ENCODE results near the gene UNC80. TPM values are rescaled to one million over a fixed set of nuclear protein-coding genes. Genes with fewer than 3 reads are reported as not detected.
A peak's percentile ranks its signal among the peaks of the same experiment; 100 is the strongest.

UNC80 gene
- total RNA-seq, 1 experiment from 2014 or later: not detected

- Histone ChIP-seq H4K20me1 (ENCODE audit: low read length) (no peaks in the 10 kb centered on the region), H3F3A (ENCODE audit: low read length, unreplicated experiment) (no peaks in the 10 kb centered on the region), H3K36me3 (ENCODE audit: low read depth, low read length) (no peaks in the 10 kb centered on the region), H3K79me2 (ENCODE audit: low read length) (no peaks in the 10 kb centered on the region), H3K9ac (ENCODE audit: low read length) (no peak overlapping the region), H3K4me2 (ENCODE audit: low read length) (no peak overlapping the region), H3K27ac (ENCODE audit: low read length) (no peak overlapping the region), H3K27me3 (ENCODE audit: low read length) (peaks cover 28% of the 10 kb centered on the region), H3K4me1 (ENCODE audit: insufficient read depth, low read length) (no peaks in the 10 kb centered on the region), H2AFZ (ENCODE audit: low read length) (no peak overlapping the region), H3K4me3 (ENCODE audit: low read length) (no peak overlapping the region), H3K9me2 (replicated peaks; ENCODE audit: low read length) (no peaks in the 10 kb centered on the region), H3K9me3 (ENCODE audit: low read length) (no peaks in the 10 kb centered on the region)
- intact Hi-C loops (cut with micrococcal nuclease): no loop called here
- BruUV-seq (replicated peaks): no TSS peak
- POLR2A ChIA-PET (ENCODE audit: unreplicated experiment): no interaction called here
- DNase-seq (no peak), ATAC-seq (no peak)
- CTCF ChIA-PET: no interaction called here
- TF ChIP-seq CTCF (conservative IDR thresholded peaks at IDR 0.05; ENCODE audit: low read depth, low read length): no peak
These were observed 1.7 kb downstream of the UNC80 start for GRCh38 chr2:209773377-209773776.

- Histone ChIP-seq H3K9ac (ENCODE audit: low read length) (no peak overlapping the region), H3F3A (ENCODE audit: low read length, unreplicated experiment) (no peaks in the 10 kb centered on the region), H3K79me2 (ENCODE audit: low read length) (no peaks in the 10 kb centered on the region), H3K9me3 (ENCODE audit: low read length) (no peaks in the 10 kb centered on the region), H3K27me3 (ENCODE audit: low read length) (no peaks in the 10 kb centered on the region), H3K9me2 (replicated peaks; ENCODE audit: low read length) (no peaks in the 10 kb centered on the region), H2AFZ (ENCODE audit: low read length) (no peak overlapping the region), H3K4me1 (ENCODE audit: insufficient read depth, low read length) (no peaks in the 10 kb centered on the region), H3K4me3 (ENCODE audit: low read length) (no peak overlapping the region), H3K27ac (ENCODE audit: low read length) (no peak overlapping the region), H3K36me3 (ENCODE audit: low read depth, low read length) (no peaks in the 10 kb centered on the region), H3K4me2 (ENCODE audit: low read length) (no peak overlapping the region), H4K20me1 (ENCODE audit: low read length) (no peaks in the 10 kb centered on the region)
- no peak for TF ChIP-seq CTCF (conservative IDR thresholded peaks at IDR 0.05; ENCODE audit: low read depth, low read length)
- no peak for TF ChIP-seq EZH2 (IDR thresholded peaks at IDR 0.05; ENCODE audit: low read length, unreplicated experiment)
- no peak for TF ChIP-seq EZH2phosphoT487 (IDR thresholded peaks at IDR 0.05; ENCODE audit: borderline replicate concordance, low read length)
- POLR2A ChIA-PET (ENCODE audit: unreplicated experiment): no interaction called here
- DNase-seq (no peak), ATAC-seq (no peak)
- CTCF ChIA-PET: no interaction called here
- intact Hi-C loops (cut with micrococcal nuclease): no loop called here
- BruUV-seq (replicated peaks): no TSS peak
These were observed 15.8 kb downstream of the UNC80 start for GRCh38 chr2:209787416-209787815.

GRCh38 chr2:209788925-209789324 is 17.3 kb downstream of the UNC80 start:
- Histone ChIP-seq H3K79me2 (ENCODE audit: low read length) (no peaks in the 10 kb centered on the region), H3K36me3 (ENCODE audit: low read depth, low read length) (no peaks in the 10 kb centered on the region), H3F3A (ENCODE audit: low read length, unreplicated experiment) (no peaks in the 10 kb centered on the region), H3K4me3 (ENCODE audit: low read length) (no peak overlapping the region), H3K27me3 (ENCODE audit: low read length) (no peaks in the 10 kb centered on the region), H2AFZ (ENCODE audit: low read length) (no peak overlapping the region), H4K20me1 (ENCODE audit: low read length) (no peaks in the 10 kb centered on the region), H3K9ac (ENCODE audit: low read length) (no peak overlapping the region), H3K9me2 (replicated peaks; ENCODE audit: low read length) (no peaks in the 10 kb centered on the region), H3K4me1 (ENCODE audit: insufficient read depth, low read length) (no peaks in the 10 kb centered on the region), H3K4me2 (ENCODE audit: low read length) (no peak overlapping the region), H3K27ac (ENCODE audit: low read length) (no peak overlapping the region), H3K9me3 (ENCODE audit: low read length) (no peaks in the 10 kb centered on the region)
- DNase-seq (no peak), ATAC-seq (peak; percentile 58)
- ChIA-PET POLR2A (ENCODE audit: unreplicated experiment) (no interaction called here), CTCF (no interaction called here)
- no TSS peak for BruUV-seq (replicated peaks)
- TF ChIP-seq EZH2 (IDR thresholded peaks at IDR 0.05; ENCODE audit: low read length, unreplicated experiment) (no peak), CTCF (conservative IDR thresholded peaks at IDR 0.05; ENCODE audit: low read depth, low read length) (no peak), EZH2phosphoT487 (IDR thresholded peaks at IDR 0.05; ENCODE audit: borderline replicate concordance, low read length) (no peak)
- intact Hi-C loops (cut with micrococcal nuclease): no loop called here
